Tibial nerve (tissue), 3 donors: Measurements from ENCODE around the gene TLE4.

Experiments
- POLR2A ChIP-seq, 2 donors: fragments of 450-650 bp; IDR thresholded peaks; one replicate each; pipeline ENCODE4 v1.6.1; 2017; ENCODE audit warnings: antibody characterized with exemption in 2 of 2, mild to moderate bottlenecking in 2 of 2, moderate library complexity in 2 of 2
- TF ChIP-seq, protein P1 (sequence below), 5 experiments: fragments of 200-600 bp in 3 of 5; fragments of 450-650 bp in 2 of 5; sonication (generic) in 3 of 5; IDR thresholded peaks; one replicate each; pipeline ENCODE4 v1.5.1; 2016 to 2019; ENCODE audit warnings: antibody characterized with exemption in 5 of 5, mild to moderate bottlenecking in 3 of 5, moderate library complexity in 2 of 5

DNA sequence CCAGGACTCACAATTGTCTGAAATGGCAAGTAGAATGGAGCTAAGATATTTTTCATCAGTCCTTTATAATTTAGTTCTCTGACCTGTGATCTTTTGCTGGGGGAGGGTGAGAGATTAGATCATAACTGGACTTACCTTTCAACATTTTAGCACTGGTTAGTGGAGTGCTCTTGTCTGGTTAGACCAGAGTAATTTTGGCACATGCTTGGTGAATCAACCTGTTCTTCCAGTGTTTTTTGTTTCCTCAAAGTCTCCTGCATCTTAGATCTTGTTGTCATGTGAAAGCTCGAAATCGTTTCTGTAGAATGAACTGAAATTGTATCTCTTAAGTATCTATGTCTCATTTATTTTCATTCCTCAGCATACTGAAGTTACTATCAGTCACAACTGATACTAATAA is 122.4 kb downstream of the TLE4 start:
- TF ChIP-seq, protein P1, sequence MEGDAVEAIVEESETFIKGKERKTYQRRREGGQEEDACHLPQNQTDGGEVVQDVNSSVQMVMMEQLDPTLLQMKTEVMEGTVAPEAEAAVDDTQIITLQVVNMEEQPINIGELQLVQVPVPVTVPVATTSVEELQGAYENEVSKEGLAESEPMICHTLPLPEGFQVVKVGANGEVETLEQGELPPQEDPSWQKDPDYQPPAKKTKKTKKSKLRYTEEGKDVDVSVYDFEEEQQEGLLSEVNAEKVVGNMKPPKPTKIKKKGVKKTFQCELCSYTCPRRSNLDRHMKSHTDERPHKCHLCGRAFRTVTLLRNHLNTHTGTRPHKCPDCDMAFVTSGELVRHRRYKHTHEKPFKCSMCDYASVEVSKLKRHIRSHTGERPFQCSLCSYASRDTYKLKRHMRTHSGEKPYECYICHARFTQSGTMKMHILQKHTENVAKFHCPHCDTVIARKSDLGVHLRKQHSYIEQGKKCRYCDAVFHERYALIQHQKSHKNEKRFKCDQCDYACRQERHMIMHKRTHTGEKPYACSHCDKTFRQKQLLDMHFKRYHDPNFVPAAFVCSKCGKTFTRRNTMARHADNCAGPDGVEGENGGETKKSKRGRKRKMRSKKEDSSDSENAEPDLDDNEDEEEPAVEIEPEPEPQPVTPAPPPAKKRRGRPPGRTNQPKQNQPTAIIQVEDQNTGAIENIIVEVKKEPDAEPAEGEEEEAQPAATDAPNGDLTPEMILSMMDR (IDR thresholded peaks at IDR 0.05) = no peak
- TF ChIP-seq POLR2A (IDR thresholded peaks at IDR 0.05) = no peak
